ENCODE data around the gene ABCA3.
A peak's percentile ranks its signal among the peaks of the same experiment; 100 is the strongest.
"Not testable (repeated sequence)": the region's sequence is repeated elsewhere in the genome, so short reads cannot be mapped to it uniquely, and the experiment has no call there.

Gene ABCA3

DNA sequence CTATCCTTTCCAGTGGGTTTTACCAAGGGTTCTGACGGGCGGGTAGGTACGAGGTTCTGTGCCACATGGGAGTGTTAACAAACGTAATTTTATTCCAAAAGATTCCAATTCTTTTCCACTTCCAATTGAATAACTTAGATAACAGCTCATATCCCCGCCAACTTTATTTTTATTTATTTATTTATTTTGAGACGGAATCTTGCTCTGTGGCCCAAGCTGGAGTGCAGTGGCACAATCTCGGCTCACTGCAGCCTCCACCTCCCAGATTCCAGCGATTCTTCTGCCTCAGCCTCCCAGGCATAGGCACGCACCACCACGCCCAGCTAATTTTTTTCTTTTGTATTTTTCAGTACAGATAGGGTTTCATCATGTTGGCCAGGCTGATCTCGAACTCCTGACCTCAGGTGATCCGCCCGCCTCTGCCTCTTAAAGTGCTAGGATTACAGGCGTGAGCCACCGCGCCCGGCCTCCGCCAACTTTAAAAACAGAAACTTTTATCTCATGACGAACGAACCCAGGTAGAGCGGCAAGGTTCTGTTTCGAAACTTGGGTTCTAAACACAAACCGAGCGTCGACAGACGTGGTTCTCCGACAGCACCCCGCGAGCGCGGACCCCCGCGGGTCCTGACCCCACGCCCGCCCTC, 89.8 kb downstream of the ABCA3 start:
- DNase-seq: peak; percentile 56

DNA sequence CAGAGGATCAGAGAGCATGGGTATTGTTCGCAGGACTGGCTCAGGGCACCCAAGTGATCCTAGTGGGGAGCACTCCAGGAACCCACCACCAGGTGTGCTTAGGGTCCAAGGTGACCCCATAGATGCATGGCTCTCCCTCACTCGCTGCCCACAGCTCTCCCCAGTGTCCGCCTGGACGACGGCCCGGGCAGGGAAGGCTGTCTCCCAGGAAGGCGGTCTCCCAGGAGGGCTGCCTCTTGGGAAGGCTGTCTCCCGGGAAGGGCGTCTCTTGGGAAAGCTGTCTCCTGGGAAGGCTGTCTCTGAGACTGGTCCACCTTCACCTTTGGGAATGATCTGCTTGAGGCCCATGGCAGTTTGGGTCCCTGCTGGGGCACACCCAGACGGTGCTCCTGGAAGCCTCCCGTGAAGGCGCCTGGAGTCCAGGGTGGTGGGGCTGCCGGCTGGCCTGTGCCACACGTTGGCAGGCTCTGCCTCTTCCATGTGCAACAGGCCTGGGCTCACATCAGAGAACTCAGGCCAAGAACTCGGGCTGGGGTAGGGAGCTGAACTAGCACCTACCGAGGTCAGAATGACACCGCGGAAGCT, 94.1 kb downstream of the ABCA3 start:
- no peak for DNase-seq

DNA sequence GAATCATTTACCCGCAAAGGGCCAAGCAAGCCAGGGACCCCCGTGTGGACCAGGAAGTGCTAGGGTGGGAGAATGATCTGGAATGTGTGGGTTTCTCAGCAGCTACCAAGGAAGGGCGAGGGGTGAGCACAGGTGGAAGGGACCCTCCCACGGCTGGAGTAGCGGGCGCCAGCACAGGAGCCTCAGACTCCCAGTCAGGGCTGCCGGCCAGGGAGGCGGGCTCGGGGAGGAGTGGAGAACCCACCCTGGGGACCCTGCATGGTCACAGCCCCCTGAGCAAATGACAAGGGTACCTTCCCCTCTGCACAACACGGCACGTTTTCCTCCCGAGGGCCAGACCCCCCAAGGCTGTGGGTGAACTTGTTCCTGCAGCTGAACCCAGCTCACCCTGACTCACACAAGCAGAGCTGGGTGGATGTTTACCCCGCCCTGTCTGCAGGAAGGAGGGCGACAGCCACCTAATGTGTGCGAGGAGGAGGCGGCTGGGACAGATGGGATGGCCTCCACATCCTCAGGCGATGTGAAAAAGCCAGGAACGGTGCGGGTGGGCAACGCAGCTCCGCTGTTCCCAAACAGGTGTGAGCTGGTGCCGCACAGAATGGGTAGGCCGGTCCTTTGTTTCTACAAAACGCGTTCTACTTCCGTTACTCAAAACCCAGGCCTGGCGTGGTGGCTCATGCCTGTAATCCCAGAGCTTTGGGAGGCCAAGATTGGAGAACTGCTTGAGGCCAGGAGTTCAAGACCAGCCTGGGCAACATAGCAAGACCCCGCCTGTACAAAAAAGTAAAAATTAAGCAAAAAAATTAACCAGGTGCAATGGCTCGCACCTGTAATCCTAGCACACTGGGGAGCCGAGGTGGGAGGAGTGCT, 95.4 kb downstream of the ABCA3 start:
- DNase-seq: no peak

DNA sequence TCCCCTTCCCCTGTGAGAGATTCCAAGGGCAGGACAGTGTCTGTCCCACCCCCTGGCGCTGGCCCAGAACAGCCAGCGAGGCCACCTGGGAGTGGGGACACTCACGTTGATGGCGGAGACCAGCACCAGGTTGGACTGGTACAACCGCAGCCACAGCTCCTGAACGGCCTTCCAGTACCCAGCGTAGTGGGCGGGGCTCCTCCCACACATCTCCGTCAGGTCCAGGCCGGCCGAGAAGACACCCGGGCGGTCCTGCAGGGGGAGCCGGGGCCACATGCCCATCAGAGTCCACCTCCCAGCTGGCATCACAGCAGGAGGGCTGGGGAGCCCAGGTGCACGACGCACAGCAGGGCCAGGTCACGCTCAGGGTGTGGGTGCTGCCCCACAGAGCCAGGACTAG, 96.2 kb downstream of the ABCA3 start:
- no peak for DNase-seq

DNA sequence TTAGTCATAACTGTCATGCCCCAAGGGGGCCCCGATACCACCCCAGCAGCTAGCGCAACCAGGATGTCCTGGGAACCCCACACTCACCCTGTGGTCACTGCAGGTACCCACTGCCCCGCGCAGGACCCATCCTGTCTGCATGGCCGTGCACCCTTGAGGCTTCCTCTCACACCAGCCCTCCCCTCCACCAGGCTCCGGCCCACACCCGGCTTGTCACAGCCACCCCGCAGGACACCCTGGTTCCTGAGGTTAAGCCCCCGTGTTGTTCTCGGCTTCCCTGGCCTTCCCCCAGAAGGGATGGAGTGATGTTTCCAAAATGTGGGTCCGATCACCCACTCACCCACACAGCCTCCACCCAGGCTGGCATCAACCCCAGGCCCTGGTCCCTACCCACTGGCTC, 96.7 kb downstream of the ABCA3 start:
- DNase-seq: no peak

DNA sequence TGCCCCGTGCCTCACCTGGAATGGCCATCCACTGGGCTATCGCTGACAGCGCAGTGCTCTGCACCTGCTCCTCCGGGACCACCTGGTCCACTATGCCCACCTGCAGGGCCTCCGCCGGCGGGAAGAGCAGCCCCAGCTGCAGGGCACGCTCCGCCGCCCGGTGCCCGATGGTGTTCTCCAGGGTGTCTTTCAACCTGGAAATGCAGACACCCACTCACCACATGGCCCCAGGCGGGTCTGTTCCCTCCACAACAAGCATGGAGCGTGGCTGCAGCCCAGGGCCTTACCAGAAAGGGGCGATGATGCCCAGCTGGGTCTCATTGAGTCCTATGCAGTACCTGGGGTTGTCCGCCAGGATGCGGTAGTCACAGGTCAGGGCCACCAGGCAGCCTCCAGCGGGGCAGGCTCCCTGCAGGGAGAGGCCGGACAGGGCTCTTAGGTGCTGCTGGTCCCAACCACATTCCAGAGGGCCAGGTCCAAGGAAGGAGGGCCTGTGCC, 97.4 kb downstream of the ABCA3 start:
- DNase-seq: no peak

DNA sequence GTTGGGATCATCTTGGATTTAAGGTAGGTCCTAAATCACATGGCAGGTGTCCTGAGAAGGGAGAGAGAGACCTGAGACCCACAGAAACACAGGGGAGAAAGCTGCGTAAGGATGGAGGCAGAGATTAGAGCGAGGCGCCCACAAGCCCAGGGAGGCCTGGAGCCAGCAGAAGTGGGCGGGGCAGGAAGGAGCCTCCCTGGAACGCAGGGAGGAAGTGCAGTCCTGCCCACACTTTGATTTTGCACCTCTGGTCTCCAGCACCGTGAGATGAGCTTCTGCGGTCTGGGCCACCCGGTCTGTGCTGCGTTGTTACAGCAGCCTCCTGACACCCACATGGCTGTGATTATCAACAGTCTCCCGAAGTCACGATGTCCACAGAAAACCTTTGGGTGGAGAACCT, 97.9 kb downstream of the ABCA3 start:
- DNase-seq: no peak

DNA sequence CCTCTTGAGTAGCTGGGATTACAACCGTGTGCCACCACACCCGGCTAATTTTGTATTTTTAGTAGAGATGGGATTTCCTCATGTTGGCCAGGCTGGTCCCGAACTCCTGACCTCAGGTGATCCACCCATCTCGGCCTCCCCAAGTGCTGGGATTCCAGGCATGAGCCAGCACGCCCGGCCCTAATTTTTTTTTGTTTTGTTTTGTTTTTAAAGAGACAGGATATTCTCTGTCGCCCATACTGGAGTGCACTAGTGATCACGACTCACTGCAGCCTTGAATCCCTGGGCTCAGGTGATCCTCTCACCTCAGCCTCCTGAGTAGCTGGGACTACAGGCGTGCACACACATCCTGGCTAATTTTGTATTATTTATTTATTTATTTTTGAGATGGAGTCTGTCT, 100.2 kb downstream of the ABCA3 start:
- not testable (repeated sequence) for DNase-seq

DNA sequence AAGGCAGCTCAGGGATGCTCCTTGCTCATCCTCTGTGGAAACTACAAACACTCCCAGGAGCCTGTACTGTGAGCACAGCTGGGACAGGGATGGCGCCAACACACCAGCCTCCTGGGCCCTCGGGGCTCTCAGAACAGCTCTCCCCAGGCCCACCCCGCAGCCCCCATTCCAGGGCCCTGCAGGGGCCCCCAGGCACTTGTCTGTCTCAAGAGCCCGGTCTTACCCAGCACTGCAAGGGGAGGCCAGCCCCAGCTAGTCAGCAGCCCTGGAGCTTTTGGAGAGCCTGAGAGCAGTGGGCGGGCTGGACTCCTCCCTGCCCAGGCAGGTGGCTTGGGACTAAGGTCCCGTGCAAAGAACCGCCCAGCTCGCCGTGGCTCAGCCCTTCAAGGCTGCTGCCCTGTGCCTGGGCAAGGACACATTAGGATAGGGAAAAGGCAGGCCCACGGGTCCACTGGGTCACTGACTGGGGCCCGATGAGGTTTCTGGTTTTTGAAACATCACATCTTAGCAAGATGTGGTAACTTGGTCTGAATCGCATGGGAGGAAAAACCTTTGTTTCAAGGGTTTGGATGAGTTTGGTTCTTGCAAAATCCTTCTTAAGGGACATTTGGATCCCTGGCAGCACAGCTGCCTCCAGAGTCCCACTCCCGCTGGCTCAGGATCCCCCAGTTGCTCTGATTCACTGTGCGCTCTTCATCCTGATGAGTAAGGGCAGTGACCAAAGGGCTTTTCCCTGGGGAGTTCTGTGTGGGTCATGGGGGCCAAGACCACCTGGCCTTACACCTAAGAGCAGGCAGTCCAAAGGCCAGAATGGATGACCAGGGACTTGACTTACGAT, 101.5 kb downstream of the ABCA3 start:
- DNase-seq: no peak

DNA sequence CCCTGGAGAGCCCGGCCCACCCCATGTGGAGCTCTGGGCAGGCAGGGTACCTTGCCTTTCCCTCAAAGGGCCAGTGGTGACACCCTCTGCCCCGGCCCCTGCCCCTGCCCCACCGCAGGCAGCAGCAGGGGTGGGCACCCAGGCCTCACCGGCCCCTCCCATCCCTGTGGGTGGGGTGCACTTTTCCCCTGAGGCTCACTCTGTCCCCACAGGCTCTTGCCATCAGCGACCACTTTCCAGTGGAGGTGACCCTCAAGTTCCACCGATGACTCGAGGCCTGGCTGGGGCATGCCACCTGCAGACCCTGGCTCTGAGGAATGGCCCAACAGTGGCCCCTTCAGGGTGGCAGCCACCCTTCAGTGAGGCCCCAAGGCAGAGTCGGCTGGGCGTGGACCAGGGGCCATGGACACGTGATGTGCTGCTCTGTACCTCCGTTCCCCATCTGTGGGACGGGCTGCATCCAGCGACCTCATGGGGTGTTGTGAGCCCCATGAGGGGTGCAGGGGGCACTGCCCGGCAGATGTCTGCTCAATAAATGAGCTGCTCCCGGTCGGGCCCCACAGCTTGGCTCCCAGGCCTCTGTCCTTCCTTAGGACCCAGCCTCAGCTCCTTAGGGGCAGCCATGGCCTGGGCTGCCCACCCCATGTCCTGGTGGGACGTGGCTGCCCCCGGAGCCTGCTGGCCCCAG, 102.2 kb downstream of the ABCA3 start:
- DNase-seq: no peak

DNA sequence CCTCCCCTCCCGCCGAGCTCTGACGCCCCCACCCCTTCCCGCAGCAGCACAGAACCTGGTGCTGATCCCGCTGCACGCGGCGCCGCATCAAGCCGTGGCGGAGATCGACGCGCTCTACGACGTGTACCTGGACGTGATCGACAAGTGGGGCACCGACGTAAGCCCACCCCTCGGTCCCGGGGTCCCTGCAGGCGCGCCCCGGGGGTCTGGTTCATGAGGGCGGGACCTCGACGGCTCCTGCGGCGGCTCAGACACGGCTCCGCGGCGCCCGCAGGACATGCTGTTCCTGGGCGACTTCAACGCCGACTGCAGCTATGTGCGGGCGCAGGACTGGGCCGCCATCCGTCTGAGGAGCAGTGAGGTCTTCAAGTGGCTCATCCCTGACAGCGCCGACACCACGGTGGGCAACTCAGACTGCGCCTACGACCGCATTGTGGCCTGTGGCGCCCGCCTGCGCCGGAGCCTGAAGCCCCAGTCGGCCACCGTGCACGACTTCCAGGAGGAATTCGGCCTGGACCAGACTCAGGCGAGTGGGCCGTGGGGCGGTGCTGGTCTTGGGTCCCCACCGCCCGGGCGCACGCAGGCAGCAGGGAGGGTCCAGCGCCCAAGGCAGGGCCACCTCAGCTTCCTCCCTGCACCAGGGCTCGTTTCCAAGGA, 102.9 kb downstream of the ABCA3 start:
- DNase-seq: no peak

DNA sequence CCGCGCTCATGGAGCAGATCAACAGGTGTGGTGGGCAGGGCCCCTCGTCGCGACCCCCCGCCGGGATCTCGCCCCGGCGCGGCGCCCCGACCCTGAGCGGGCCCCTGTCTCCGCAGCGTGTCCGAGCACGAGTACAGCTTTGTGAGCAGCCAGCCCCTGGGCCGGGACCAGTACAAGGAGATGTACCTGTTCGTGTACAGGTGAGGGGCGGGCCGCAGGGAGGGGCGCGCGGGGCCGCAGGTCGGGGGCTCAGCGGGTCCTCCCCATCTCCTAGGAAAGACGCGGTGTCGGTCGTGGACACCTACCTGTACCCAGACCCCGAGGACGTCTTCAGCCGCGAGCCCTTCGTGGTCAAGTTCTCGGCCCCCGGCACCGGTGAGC, 103.4 kb downstream of the ABCA3 start:
- DNase-seq: no peak

DNA sequence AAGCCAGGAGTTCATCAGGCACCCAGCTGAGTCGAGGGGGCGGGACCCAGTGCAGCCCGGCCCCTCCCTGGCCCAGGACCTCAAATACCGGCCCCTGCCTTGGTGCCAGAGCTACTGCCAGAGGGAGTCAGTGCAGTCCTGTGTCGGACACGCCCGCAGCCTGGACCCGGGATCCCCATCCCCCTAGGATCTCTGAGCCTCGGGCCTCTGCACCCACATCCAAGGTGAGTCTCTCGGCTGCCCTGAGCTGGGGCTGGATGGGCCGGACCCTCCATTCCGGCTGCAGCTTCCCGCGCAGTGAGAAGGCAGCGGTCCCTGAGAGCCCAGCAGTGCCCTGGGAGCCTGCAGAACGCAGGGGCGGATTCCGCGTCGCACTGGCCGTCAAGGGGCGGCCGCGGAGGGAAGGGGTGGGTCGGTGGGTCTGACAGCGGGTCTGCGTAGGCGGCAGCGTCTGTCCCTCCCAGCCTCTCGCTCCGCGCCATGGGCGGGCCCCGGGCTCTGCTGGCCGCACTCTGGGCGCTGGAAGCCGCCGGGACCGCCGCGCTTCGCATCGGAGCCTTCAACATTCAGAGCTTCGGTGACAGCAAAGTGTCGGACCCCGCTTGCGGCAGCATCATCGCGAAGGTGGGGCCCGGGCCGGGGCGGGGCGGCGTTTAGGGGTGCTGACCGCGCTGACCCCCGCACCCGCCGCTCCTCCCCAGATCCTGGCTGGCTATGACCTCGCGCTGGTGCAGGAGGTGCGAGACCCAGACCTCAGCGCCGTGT, 104.0 kb downstream of the ABCA3 start, which contains the start of gene DNASE1L2:
Gene DNASE1L2, plus strand, starts transcription at position 108 of the 765 bp plus-strand sequence. Its CDS starts 373 bp downstream, at position 481.
- DNase-seq: no peak

DNA sequence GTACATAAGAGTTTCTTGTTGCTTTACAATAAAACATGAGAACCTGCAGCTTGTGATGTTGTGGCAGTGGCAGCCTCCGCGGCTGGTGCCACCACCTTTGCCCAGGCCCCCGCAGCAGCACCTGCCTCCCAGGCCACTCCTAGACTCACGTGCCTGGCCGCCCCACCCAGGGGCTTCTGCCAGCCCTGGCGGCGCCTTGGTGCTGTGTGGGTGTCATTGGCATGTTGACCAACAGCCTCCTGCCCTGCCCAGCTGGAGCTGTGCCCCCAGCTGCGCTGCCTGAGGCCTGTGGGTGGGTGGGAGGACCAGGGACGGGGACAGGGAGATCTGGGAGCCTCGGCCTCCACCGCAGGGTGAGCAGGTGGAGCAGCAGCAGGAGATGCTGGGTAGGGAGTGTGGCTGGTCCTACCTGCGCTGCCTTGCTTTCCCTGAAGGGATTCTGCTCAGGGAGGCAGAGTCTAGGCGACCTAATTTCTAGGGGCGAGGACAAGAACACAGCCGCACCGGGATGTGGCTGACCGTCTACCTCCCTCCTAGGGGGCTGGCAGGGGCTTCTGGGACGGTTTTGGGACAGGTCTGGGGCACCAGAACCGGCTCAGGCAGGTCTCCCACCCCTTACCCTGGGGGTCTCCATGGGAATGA, 104.7 kb downstream of the ABCA3 start:
- DNase-seq: no peak

DNA sequence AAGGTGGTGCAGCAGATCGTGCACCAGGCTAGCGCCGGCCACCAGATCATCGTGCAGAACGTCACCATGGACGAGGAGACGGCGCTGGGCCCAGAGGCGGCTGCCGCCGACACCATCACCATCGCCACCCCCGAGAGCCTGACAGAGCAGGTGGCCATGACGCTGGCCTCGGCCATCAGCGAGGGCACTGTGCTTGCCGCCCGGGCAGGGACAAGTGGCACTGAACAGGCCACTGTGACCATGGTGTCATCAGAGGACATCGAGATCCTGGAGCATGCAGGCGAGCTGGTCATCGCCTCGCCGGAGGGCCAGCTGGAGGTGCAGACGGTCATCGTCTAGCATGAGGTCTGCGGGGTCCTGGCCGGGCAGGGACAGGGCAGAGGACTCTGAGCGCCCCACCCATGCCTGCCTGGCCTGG, 105.3 kb downstream of the ABCA3 start:
- no peak for DNase-seq

DNA sequence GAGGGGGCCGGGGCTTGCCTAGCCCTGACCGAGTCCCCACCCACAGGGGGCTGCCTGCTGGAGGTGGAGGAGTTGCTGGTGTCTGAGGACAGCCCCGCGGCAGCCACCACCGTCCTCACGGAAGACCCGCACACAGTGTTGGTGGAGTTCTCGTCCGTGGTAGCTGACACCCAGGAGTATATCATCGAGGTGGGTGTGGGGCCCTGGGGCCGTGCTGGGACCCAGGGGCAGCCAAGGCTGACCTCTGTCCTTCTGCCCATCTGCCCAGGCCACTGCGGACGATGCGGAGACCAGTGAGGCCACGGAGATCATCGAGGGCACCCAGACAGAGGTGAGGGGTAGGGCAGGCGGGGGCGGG, 105.7 kb downstream of the ABCA3 start:
- no peak for DNase-seq

DNA sequence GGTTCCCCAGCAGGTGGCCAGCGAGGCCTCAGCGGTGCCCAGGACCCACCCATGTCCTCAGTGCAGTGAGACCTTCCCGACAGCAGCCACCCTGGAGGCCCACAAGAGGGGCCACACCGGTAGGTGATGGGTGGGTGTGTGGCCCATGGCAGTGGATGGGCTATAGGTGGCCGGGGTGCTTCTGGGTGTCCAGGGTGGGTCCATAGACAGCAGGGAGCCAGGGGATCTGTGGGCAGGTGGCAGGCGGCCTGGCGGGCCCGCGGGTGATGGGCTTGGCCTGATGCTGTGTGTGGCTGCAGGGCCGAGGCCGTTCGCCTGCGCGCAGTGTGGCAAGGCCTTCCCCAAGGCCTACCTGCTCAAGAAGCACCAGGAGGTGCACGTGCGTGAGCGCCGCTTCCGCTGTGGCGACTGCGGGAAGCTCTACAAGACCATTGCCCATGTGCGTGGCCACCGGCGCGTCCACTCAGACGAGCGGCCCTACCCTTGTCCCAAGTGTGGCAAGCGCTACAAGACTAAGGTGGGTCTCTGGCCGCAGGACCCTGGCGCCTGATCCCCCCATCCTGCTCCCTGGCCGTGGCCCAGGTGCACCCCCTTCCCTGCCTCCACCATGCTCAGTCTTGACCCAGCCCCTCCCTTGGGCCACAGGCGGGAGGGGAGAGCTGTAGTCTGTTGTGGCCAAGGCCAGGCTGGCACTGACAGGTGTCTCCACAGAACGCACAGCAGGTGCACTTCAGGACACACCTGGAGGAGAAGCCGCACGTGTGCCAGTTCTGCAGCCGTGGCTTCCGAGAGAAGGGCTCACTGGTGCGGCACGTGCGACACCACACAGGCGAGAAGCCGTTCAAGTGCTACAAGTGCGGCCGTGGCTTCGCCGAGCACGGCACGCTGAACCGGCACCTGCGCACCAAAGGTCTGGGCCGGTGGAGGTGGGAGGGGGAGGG, 106.4 kb downstream of the ABCA3 start:
- no peak for DNase-seq

DNA sequence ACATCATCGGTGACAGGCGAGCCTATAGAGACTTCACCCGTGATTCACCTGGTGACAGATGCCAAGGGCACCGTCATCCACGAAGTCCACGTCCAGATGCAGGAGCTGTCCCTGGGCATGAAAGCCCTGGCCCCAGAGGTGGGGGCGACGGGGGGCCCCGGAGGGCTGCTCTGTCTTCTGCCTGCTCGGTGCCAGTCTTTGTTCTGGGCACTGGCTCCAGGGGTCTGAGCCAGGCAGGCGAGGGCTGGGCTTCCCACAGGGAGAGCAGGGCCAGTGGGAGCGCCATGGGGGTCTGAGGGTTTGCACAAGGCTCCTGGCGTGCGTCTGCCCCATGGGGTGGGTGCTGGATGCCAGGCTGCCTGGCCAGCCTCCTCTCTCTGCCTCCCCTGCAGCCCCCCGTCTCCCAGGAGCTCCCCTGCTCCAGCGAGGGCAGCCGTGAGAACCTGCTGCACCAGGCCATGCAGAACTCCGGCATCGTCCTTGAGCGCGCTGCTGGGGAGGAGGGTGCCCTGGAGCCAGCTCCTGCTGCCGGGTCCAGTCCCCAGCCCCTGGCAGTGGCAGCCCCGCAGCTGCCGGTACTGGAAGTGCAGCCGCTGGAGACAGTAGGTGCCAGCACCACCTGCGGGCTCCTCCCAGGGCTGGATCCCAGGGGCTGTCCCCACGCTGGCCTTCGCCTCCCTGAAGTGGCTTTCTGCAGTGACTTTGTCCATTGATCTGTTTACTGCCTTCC, 107.3 kb downstream of the ABCA3 start:
- DNase-seq: no peak

All from stimulated activated CD4-positive, alpha-beta T cell treated with anti-CD3 and anti-CD28 coated beads, Interleukin-4, amount 100 ng/mL, for 1 hour (primary cell).